Measurements from ENCODE around the gene TOMM34. TPM values are rescaled to one million over a fixed set of nuclear protein-coding genes. Genes with fewer than 3 reads are reported as not detected.

The TOMM34 gene
- total RNA-seq, 1 donor from 2014 or later: 27.3 TPM

DNA sequence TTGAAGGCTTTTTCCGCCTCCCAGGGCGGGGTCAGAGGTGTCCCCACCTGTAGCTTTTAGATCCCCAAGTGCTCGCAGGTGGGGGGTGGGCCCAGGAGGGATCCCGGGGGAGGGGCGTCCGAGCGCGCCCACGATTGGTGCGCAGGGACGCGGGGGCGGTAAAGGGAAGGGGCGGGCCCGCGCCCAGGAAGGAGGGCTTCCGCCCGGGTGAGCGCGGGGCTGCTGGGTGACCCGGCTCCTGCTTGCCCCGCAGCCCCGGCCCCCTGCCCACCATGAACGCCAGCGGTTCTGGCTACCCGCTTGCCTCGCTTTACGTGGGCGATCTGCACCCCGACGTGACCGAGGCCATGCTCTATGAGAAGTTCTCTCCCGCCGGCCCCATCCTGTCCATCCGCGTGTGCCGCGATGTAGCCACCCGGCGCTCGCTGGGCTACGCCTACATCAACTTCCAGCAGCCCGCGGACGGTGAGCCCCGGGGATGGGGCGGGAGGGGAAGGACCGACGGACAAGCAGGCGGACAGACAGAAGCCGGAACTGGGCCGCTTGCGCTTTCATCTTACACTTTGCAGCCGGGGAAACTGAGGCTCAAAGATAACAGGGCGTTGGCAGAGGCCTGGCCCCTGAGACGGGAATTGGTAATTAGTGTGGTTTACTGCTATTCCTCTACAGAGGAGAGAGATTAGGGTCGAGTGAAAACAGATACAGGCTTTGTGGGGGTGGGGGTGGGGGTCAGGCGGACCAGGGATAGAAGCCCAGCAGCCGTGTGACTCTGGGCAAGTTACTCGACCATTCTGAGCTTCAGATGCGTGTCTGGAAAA lies 50.1 kb downstream of the TOMM34 start, which contains the start of gene PABPC1L:
PABPC1L (plus strand) TSS at position 189 of the 818 bp plus-strand sequence; CDS start at position 273, 84 bp downstream.
- H3K4me2 ChIP-seq: peak within 1 kb of the TSS; percentile 92
- H3K36me3 Mint-ChIP-seq: peaks cover 10% of the 10 kb centered on the region
- peak within 1 kb of the TSS; percentile 91 for H3K4me3 ChIP-seq

DNA sequence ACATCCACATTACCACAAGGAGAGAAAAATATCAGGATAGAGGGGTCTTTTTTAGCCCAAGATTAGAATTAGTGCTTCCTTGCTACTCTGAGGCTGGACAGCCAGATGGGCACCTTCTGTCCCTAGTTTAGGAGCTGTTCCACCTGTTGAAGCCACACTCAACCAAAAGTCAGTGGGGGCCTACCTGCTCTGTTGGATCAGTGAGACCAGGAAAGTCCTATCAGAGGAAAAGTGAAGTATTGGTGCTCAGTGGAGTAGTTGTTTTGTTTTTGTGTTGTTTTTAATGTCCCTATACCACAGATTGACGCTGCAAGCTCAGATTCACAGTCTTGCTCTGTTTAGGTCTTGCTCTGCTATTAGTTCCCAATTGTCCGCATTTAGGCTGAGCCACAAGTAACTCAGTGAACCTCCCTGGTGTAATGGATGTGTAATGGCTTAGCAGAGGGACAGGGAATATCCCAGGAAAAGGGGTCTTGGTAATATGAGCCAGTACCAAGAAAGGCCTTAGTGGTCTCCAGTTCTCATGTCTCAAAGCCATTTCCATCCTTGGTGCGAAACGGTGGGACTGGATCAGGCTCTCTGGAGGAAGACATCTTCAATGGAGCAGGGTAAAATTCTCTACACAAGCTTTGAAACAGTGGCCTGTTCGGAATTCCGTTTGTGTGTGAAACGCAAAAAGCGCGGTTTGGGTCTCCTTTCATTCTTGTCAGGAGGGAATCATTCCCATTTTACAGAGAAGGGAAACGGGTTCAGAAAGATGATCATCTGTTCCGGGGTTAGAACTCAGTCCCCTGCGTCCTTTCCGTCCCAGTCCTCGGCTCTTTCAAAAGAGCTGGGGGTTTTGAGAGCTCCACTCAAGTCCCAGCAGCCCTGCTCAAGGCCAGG lies 51.0 kb downstream of the TOMM34 start:
- H3K4me1 ChIP-seq: peaks cover 8% of the 10 kb centered on the region
- Mint-ChIP-seq H3K4me1 (peaks cover 13% of the 10 kb centered on the region), H3K27ac (peak overlapping the region; percentile 48), H3K9me3 (no peaks in the 10 kb centered on the region), H3K4me3 (peak overlapping the region; percentile 87), H3K27me3 (ENCODE audit: insufficient read depth, low read depth) (no peaks in the 10 kb centered on the region), H3K36me3 (peaks cover 14% of the 10 kb centered on the region)
- H4K20me1 ChIP-seq (ENCODE audit: low read depth): peaks cover 24% of the 10 kb centered on the region
- no peak overlapping the region for H3K9ac ChIP-seq
- H3K36me3 ChIP-seq: peaks cover 10% of the 10 kb centered on the region
- H3F3A ChIP-seq (ENCODE audit: low read depth): peaks cover 45% of the 10 kb centered on the region
- peak overlapping the region; percentile 92 for H3K4me2 ChIP-seq
- peak; percentile 23 for DNase-seq (ENCODE audit: low spot score)
- H3K9me3 ChIP-seq (ENCODE audit: low read depth): no peaks in the 10 kb centered on the region
- H3K27ac ChIP-seq: no peak overlapping the region
- H3K27me3 ChIP-seq: no peaks in the 10 kb centered on the region
- H3K79me2 ChIP-seq (ENCODE audit: low read depth): peaks cover 7% of the 10 kb centered on the region
- peak overlapping the region; percentile 91 for H3K4me3 ChIP-seq
- TF ChIP-seq EZH2 (IDR thresholded peaks at IDR 0.05): no peak
- TF ChIP-seq, protein P1, sequence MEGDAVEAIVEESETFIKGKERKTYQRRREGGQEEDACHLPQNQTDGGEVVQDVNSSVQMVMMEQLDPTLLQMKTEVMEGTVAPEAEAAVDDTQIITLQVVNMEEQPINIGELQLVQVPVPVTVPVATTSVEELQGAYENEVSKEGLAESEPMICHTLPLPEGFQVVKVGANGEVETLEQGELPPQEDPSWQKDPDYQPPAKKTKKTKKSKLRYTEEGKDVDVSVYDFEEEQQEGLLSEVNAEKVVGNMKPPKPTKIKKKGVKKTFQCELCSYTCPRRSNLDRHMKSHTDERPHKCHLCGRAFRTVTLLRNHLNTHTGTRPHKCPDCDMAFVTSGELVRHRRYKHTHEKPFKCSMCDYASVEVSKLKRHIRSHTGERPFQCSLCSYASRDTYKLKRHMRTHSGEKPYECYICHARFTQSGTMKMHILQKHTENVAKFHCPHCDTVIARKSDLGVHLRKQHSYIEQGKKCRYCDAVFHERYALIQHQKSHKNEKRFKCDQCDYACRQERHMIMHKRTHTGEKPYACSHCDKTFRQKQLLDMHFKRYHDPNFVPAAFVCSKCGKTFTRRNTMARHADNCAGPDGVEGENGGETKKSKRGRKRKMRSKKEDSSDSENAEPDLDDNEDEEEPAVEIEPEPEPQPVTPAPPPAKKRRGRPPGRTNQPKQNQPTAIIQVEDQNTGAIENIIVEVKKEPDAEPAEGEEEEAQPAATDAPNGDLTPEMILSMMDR (IDR thresholded peaks at IDR 0.05): no peak
- TF ChIP-seq EZH2phosphoT487 (IDR thresholded peaks at IDR 0.05): no peak
- H2AFZ ChIP-seq (replicated peaks): no peak overlapping the region

More for the DNA sequence above, 50.1 kb downstream of the TOMM34 start, which contains the start of gene PABPC1L:
- Mint-ChIP-seq H3K4me3 (peak within 1 kb of the TSS; percentile 87), H3K4me1 (peaks cover 13% of the 10 kb centered on the region), H3K27ac (peak within 1 kb of the TSS; percentile 48), H3K9me3 (no peaks in the 10 kb centered on the region), H3K27me3 (ENCODE audit: insufficient read depth, low read depth) (no peaks in the 10 kb centered on the region)
- Histone ChIP-seq H3K4me1 (peaks cover 8% of the 10 kb centered on the region), H3K79me2 (ENCODE audit: low read depth) (peaks cover 7% of the 10 kb centered on the region), H3K9me3 (ENCODE audit: low read depth) (no peaks in the 10 kb centered on the region), H3K27ac (no peak within 1 kb of the TSS), H3K27me3 (no peaks in the 10 kb centered on the region), H2AFZ (replicated peaks) (peak within 1 kb of the TSS; percentile 59), H3F3A (ENCODE audit: low read depth) (peaks cover 42% of the 10 kb centered on the region), H3K9ac (no peak within 1 kb of the TSS), H4K20me1 (ENCODE audit: low read depth) (peaks cover 24% of the 10 kb centered on the region), H3K36me3 (peaks cover 5% of the 10 kb centered on the region)
- no peak for TF ChIP-seq EZH2phosphoT487 (IDR thresholded peaks at IDR 0.05)
- TF ChIP-seq, protein P1 (IDR thresholded peaks at IDR 0.05): no peak
- TF ChIP-seq EZH2 (IDR thresholded peaks at IDR 0.05): no peak
- DNase-seq (ENCODE audit: low spot score): peak; percentile 80

DNA sequence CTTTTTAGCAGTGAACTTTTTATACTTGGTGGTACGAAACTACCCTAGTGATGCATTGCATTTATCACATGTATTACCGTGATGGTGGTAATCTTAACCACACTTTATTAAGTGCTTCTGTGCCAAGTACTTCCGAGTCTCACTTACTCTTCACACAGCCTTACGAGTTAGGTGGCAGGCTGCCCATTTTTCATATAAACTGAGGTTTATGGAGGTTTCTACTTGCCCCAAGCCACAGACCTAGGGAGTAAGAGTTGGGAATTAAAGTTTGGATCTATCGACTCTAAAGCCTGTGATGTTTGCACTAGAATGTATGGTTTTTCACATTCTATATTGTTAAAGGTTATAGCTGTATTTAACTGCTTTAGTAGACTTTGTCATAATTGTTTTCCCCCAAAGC lies 55.8 kb downstream of the TOMM34 start:
- Mint-ChIP-seq H3K27me3 (ENCODE audit: insufficient read depth, low read depth) (no peaks in the 10 kb centered on the region), H3K4me3 (no peak overlapping the region), H3K9me3 (no peaks in the 10 kb centered on the region), H3K27ac (no peak overlapping the region), H3K4me1 (peaks cover 5% of the 10 kb centered on the region), H3K36me3 (peaks cover 14% of the 10 kb centered on the region)
- H2AFZ ChIP-seq (replicated peaks): no peak overlapping the region
- H3K4me3 ChIP-seq: no peak overlapping the region
- H3K9me3 ChIP-seq (ENCODE audit: low read depth): no peaks in the 10 kb centered on the region
- peaks cover 38% of the 10 kb centered on the region for H3K79me2 ChIP-seq (ENCODE audit: low read depth)
- TF ChIP-seq, protein P1 (IDR thresholded peaks at IDR 0.05): no peak
- TF ChIP-seq EZH2 (IDR thresholded peaks at IDR 0.05): no peak
- no peak for TF ChIP-seq EZH2phosphoT487 (IDR thresholded peaks at IDR 0.05)
- peaks cover 26% of the 10 kb centered on the region for H3F3A ChIP-seq (ENCODE audit: low read depth)
- no peak overlapping the region for H3K9ac ChIP-seq
- H3K4me1 ChIP-seq: no peaks in the 10 kb centered on the region
- peaks cover 54% of the 10 kb centered on the region for H4K20me1 ChIP-seq (ENCODE audit: low read depth)
- H3K36me3 ChIP-seq: peaks cover 27% of the 10 kb centered on the region
- no peaks in the 10 kb centered on the region for H3K27me3 ChIP-seq
- DNase-seq (ENCODE audit: low spot score): no peak
- H3K4me2 ChIP-seq: no peak overlapping the region
- no peak overlapping the region for H3K27ac ChIP-seq
